ENCODE data around the gene CLSTN3.

The CLSTN3 gene

GRCh38 chr12:7146228-7146627 is 16.1 kb downstream of the CLSTN3 start:
- no peaks in the 10 kb centered on the region for H3K9me3 ChIP-seq (ENCODE audit: control insufficient read depth in 2 of 2, low read length in 2 of 2)
- H3K27ac ChIP-seq (ENCODE audit: low read depth in 2 of 2, low read length in 2 of 2) = no peak overlapping the region
- H3K4me1 ChIP-seq (ENCODE audit: control insufficient read depth in 2 of 2, insufficient read depth in 2 of 2, low read length in 2 of 2) = no peaks in the 10 kb centered on the region
- H3K36me3 ChIP-seq (ENCODE audit: control insufficient read depth in 2 of 2, insufficient read depth in 2 of 2, low read length in 2 of 2) = peaks cover 23 to 26% of the 10 kb centered on the region in 2 donors
- no peaks in the 10 kb centered on the region for H3K27me3 ChIP-seq (ENCODE audit: control insufficient read depth in 2 of 2, insufficient read depth in 2 of 2, low read length in 2 of 2)
- no peak overlapping the region for H3K4me3 ChIP-seq (ENCODE audit: low read length in 2 of 2)
- no peak overlapping the region for H3K9ac ChIP-seq (ENCODE audit: low read depth in 1 of 2, low read length in 2 of 2)

GRCh38 chr12:7146906-7147305 is 16.7 kb downstream of the CLSTN3 start:
- Histone ChIP-seq H3K9ac (ENCODE audit: low read depth in 1 of 2, low read length in 2 of 2) (no peak overlapping the region), H3K9me3 (ENCODE audit: control insufficient read depth in 2 of 2, low read length in 2 of 2) (no peaks in the 10 kb centered on the region), H3K27ac (ENCODE audit: low read depth in 2 of 2, low read length in 2 of 2) (no peak overlapping the region), H3K4me1 (ENCODE audit: control insufficient read depth in 2 of 2, insufficient read depth in 2 of 2, low read length in 2 of 2) (no peaks in the 10 kb centered on the region), H3K36me3 (ENCODE audit: control insufficient read depth in 2 of 2, insufficient read depth in 2 of 2, low read length in 2 of 2) (peaks cover 23 to 26% of the 10 kb centered on the region in 2 donors), H3K4me3 (ENCODE audit: low read length in 2 of 2) (no peak overlapping the region), H3K27me3 (ENCODE audit: control insufficient read depth in 2 of 2, insufficient read depth in 2 of 2, low read length in 2 of 2) (no peaks in the 10 kb centered on the region)

- no peak overlapping the region for H3K9ac ChIP-seq (ENCODE audit: low read depth in 1 of 2, low read length in 2 of 2)
- no peaks in the 10 kb centered on the region for H3K27me3 ChIP-seq (ENCODE audit: control insufficient read depth in 2 of 2, insufficient read depth in 2 of 2, low read length in 2 of 2)
- H3K9me3 ChIP-seq (ENCODE audit: control insufficient read depth in 2 of 2, low read length in 2 of 2) = no peaks in the 10 kb centered on the region
- H3K36me3 ChIP-seq (ENCODE audit: control insufficient read depth in 2 of 2, insufficient read depth in 2 of 2, low read length in 2 of 2) = peaks cover 20 to 21% of the 10 kb centered on the region in 2 donors
- H3K4me1 ChIP-seq (ENCODE audit: control insufficient read depth in 2 of 2, insufficient read depth in 2 of 2, low read length in 2 of 2) = no peaks in the 10 kb centered on the region
- H3K4me3 ChIP-seq (ENCODE audit: low read length in 2 of 2) = no peak overlapping the region
- no peak overlapping the region for H3K27ac ChIP-seq (ENCODE audit: low read depth in 2 of 2, low read length in 2 of 2)
Measured at GRCh38 chr12:7150356-7150755, 20.2 kb downstream of the CLSTN3 start.

GRCh38 chr12:7150841-7151240 is 20.7 kb downstream of the CLSTN3 start:
- no peak overlapping the region for H3K9ac ChIP-seq (ENCODE audit: low read depth in 1 of 2, low read length in 2 of 2)
- no peaks in the 10 kb centered on the region for H3K4me1 ChIP-seq (ENCODE audit: control insufficient read depth in 2 of 2, insufficient read depth in 2 of 2, low read length in 2 of 2)
- no peaks in the 10 kb centered on the region for H3K27me3 ChIP-seq (ENCODE audit: control insufficient read depth in 2 of 2, insufficient read depth in 2 of 2, low read length in 2 of 2)
- peaks cover 18 to 20% of the 10 kb centered on the region in 2 donors for H3K36me3 ChIP-seq (ENCODE audit: control insufficient read depth in 2 of 2, insufficient read depth in 2 of 2, low read length in 2 of 2)
- H3K27ac ChIP-seq (ENCODE audit: low read depth in 2 of 2, low read length in 2 of 2) = no peak overlapping the region
- H3K4me3 ChIP-seq (ENCODE audit: low read length in 2 of 2) = no peak overlapping the region
- H3K9me3 ChIP-seq (ENCODE audit: control insufficient read depth in 2 of 2, low read length in 2 of 2) = no peaks in the 10 kb centered on the region

GRCh38 chr12:7151532-7151931 is 21.4 kb downstream of the CLSTN3 start:
- H3K9ac ChIP-seq (ENCODE audit: low read depth in 1 of 2, low read length in 2 of 2) = no peak overlapping the region
- H3K27me3 ChIP-seq (ENCODE audit: control insufficient read depth in 2 of 2, insufficient read depth in 2 of 2, low read length in 2 of 2) = no peaks in the 10 kb centered on the region
- H3K4me1 ChIP-seq (ENCODE audit: control insufficient read depth in 2 of 2, insufficient read depth in 2 of 2, low read length in 2 of 2) = no peaks in the 10 kb centered on the region
- H3K27ac ChIP-seq (ENCODE audit: low read depth in 2 of 2, low read length in 2 of 2) = no peak overlapping the region
- H3K9me3 ChIP-seq (ENCODE audit: control insufficient read depth in 2 of 2, low read length in 2 of 2) = no peaks in the 10 kb centered on the region
- no peak overlapping the region for H3K4me3 ChIP-seq (ENCODE audit: low read length in 2 of 2)
- H3K36me3 ChIP-seq (ENCODE audit: control insufficient read depth in 2 of 2, insufficient read depth in 2 of 2, low read length in 2 of 2) = peaks cover 18 to 20% of the 10 kb centered on the region in 2 donors

- Histone ChIP-seq H3K4me3 (ENCODE audit: low read length in 2 of 2) (no peak overlapping the region), H3K27me3 (ENCODE audit: control insufficient read depth in 2 of 2, insufficient read depth in 2 of 2, low read length in 2 of 2) (no peaks in the 10 kb centered on the region), H3K36me3 (ENCODE audit: control insufficient read depth in 2 of 2, insufficient read depth in 2 of 2, low read length in 2 of 2) (peaks cover 20 to 22% of the 10 kb centered on the region in 2 donors), H3K9ac (ENCODE audit: low read depth in 1 of 2, low read length in 2 of 2) (no peak overlapping the region), H3K4me1 (ENCODE audit: control insufficient read depth in 2 of 2, insufficient read depth in 2 of 2, low read length in 2 of 2) (no peaks in the 10 kb centered on the region), H3K27ac (ENCODE audit: low read depth in 2 of 2, low read length in 2 of 2) (no peak overlapping the region), H3K9me3 (ENCODE audit: control insufficient read depth in 2 of 2, low read length in 2 of 2) (no peaks in the 10 kb centered on the region)
Measured at GRCh38 chr12:7152818-7153217, 22.6 kb downstream of the CLSTN3 start.

- no peak overlapping the region for H3K27ac ChIP-seq (ENCODE audit: low read depth in 2 of 2, low read length in 2 of 2)
- no peaks in the 10 kb centered on the region for H3K9me3 ChIP-seq (ENCODE audit: control insufficient read depth in 2 of 2, low read length in 2 of 2)
- H3K9ac ChIP-seq (ENCODE audit: low read depth in 1 of 2, low read length in 2 of 2) = no peak overlapping the region
- H3K4me1 ChIP-seq (ENCODE audit: control insufficient read depth in 2 of 2, insufficient read depth in 2 of 2, low read length in 2 of 2) = no peaks in the 10 kb centered on the region
- peaks cover 16 to 21% of the 10 kb centered on the region in 2 donors for H3K36me3 ChIP-seq (ENCODE audit: control insufficient read depth in 2 of 2, insufficient read depth in 2 of 2, low read length in 2 of 2)
- no peaks in the 10 kb centered on the region for H3K27me3 ChIP-seq (ENCODE audit: control insufficient read depth in 2 of 2, insufficient read depth in 2 of 2, low read length in 2 of 2)
- no peak overlapping the region for H3K4me3 ChIP-seq (ENCODE audit: low read length in 2 of 2)
Measured at GRCh38 chr12:7154042-7154441, 23.9 kb downstream of the CLSTN3 start.

- Histone ChIP-seq H3K9me3 (ENCODE audit: control insufficient read depth in 2 of 2, low read length in 2 of 2) (no peaks in the 10 kb centered on the region), H3K9ac (ENCODE audit: low read depth in 1 of 2, low read length in 2 of 2) (no peak overlapping the region), H3K4me3 (ENCODE audit: low read length in 2 of 2) (no peak overlapping the region), H3K27me3 (ENCODE audit: control insufficient read depth in 2 of 2, insufficient read depth in 2 of 2, low read length in 2 of 2) (no peaks in the 10 kb centered on the region), H3K4me1 (ENCODE audit: control insufficient read depth in 2 of 2, insufficient read depth in 2 of 2, low read length in 2 of 2) (no peaks in the 10 kb centered on the region), H3K36me3 (ENCODE audit: control insufficient read depth in 2 of 2, insufficient read depth in 2 of 2, low read length in 2 of 2) (peaks cover 9 to 13% of the 10 kb centered on the region in 2 donors), H3K27ac (ENCODE audit: low read depth in 2 of 2, low read length in 2 of 2) (no peak overlapping the region)
Measured at GRCh38 chr12:7154901-7155470, 24.8 kb downstream of the CLSTN3 start.

GRCh38 chr12:7155471-7156034 is 25.4 kb downstream of the CLSTN3 start:
- Histone ChIP-seq H3K36me3 (ENCODE audit: control insufficient read depth in 2 of 2, insufficient read depth in 2 of 2, low read length in 2 of 2) (peaks cover 3 to 10% of the 10 kb centered on the region in 2 donors), H3K9me3 (ENCODE audit: control insufficient read depth in 2 of 2, low read length in 2 of 2) (no peaks in the 10 kb centered on the region), H3K27ac (ENCODE audit: low read depth in 2 of 2, low read length in 2 of 2) (no peak overlapping the region), H3K9ac (ENCODE audit: low read depth in 1 of 2, low read length in 2 of 2) (no peak overlapping the region), H3K4me1 (ENCODE audit: control insufficient read depth in 2 of 2, insufficient read depth in 2 of 2, low read length in 2 of 2) (no peaks in the 10 kb centered on the region), H3K4me3 (ENCODE audit: low read length in 2 of 2) (no peak overlapping the region), H3K27me3 (ENCODE audit: control insufficient read depth in 2 of 2, insufficient read depth in 2 of 2, low read length in 2 of 2) (no peaks in the 10 kb centered on the region)

- H3K9ac ChIP-seq (ENCODE audit: low read depth in 1 of 2, low read length in 2 of 2) = no peak overlapping the region
- H3K4me1 ChIP-seq (ENCODE audit: control insufficient read depth in 2 of 2, insufficient read depth in 2 of 2, low read length in 2 of 2) = no peaks in the 10 kb centered on the region
- peaks cover 0 to 4% of the 10 kb centered on the region in 2 donors for H3K36me3 ChIP-seq (ENCODE audit: control insufficient read depth in 2 of 2, insufficient read depth in 2 of 2, low read length in 2 of 2)
- H3K27ac ChIP-seq (ENCODE audit: low read depth in 2 of 2, low read length in 2 of 2) = no peak overlapping the region
- no peak overlapping the region for H3K4me3 ChIP-seq (ENCODE audit: low read length in 2 of 2)
- no peaks in the 10 kb centered on the region for H3K9me3 ChIP-seq (ENCODE audit: control insufficient read depth in 2 of 2, low read length in 2 of 2)
- H3K27me3 ChIP-seq (ENCODE audit: control insufficient read depth in 2 of 2, insufficient read depth in 2 of 2, low read length in 2 of 2) = no peaks in the 10 kb centered on the region
Measured at GRCh38 chr12:7156259-7157197, 26.4 kb downstream of the CLSTN3 start.
